ENCODE results near the gene SH3BP4. TPM values are rescaled to one million over a fixed set of nuclear protein-coding genes. Genes with fewer than 3 reads are reported as not detected.

SH3BP4 gene
- total RNA-seq, 2 experiments from 2014 or later: 0.06 TPM; not detected in 1

DNA sequence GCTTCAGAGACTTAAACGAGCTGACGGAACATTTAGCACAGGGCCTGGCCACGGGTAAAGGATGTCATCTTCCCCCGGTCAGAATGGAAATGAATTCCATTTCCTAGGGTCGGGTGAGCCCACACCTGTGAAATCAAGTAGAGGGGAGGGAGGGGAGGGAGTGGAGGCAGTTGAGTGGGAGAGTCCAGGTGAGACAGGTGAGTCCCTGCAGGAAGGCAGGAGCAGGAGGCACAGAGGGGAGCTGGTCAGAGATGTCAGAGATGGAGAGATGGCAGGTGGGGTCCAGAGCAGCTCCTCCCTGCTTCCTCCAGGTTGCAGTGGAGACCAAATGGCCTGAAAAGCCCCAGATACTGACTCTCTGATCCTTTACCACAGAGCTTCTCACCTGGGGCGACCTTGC lies 55.2 kb downstream of the SH3BP4 start:
- Histone ChIP-seq H2AFZ (ENCODE audit: low read length) (no peak overlapping the region), H3K4me3 (ENCODE audit: low read depth, low read length, poor library complexity, severe bottlenecking) (no peak overlapping the region), H3K79me2 (ENCODE audit: insufficient read depth, low read depth, low read length) (no peaks in the 10 kb centered on the region), H3K9me3 (ENCODE audit: low read length) (no peaks in the 10 kb centered on the region), H3K4me1 (ENCODE audit: insufficient read depth, low read length, poor library complexity, severe bottlenecking) (no peaks in the 10 kb centered on the region), H3K36me3 (ENCODE audit: insufficient read depth, low read length) (no peaks in the 10 kb centered on the region), H3K4me2 (ENCODE audit: low read length) (no peak overlapping the region), H3K9me2 (ENCODE audit: insufficient read depth, low read length) (no peaks in the 10 kb centered on the region), H4K20me1 (ENCODE audit: insufficient read depth, low read length) (no peaks in the 10 kb centered on the region), H3K27ac (ENCODE audit: low read depth, low read length, poor library complexity, severe bottlenecking) (no peak overlapping the region)
- POLR2A ChIA-PET: no interaction called here
- no TSS peak for BruUV-seq (replicated peaks)
- CTCF ChIA-PET (ENCODE audit: unreplicated experiment): no interaction called here
- intact Hi-C loops (cut with micrococcal nuclease; ENCODE audit: unreplicated experiment): no loop called here
- DNase-seq (ENCODE audit: low spot score): no peak
- TF ChIP-seq, protein P1, sequence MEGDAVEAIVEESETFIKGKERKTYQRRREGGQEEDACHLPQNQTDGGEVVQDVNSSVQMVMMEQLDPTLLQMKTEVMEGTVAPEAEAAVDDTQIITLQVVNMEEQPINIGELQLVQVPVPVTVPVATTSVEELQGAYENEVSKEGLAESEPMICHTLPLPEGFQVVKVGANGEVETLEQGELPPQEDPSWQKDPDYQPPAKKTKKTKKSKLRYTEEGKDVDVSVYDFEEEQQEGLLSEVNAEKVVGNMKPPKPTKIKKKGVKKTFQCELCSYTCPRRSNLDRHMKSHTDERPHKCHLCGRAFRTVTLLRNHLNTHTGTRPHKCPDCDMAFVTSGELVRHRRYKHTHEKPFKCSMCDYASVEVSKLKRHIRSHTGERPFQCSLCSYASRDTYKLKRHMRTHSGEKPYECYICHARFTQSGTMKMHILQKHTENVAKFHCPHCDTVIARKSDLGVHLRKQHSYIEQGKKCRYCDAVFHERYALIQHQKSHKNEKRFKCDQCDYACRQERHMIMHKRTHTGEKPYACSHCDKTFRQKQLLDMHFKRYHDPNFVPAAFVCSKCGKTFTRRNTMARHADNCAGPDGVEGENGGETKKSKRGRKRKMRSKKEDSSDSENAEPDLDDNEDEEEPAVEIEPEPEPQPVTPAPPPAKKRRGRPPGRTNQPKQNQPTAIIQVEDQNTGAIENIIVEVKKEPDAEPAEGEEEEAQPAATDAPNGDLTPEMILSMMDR (conservative IDR thresholded peaks at IDR 0.05; ENCODE audit: low read length): no peak
- TF ChIP-seq EZH2phosphoT487 (IDR thresholded peaks at IDR 0.05; ENCODE audit: borderline replicate concordance, low read depth, low read length): no peak

DNA sequence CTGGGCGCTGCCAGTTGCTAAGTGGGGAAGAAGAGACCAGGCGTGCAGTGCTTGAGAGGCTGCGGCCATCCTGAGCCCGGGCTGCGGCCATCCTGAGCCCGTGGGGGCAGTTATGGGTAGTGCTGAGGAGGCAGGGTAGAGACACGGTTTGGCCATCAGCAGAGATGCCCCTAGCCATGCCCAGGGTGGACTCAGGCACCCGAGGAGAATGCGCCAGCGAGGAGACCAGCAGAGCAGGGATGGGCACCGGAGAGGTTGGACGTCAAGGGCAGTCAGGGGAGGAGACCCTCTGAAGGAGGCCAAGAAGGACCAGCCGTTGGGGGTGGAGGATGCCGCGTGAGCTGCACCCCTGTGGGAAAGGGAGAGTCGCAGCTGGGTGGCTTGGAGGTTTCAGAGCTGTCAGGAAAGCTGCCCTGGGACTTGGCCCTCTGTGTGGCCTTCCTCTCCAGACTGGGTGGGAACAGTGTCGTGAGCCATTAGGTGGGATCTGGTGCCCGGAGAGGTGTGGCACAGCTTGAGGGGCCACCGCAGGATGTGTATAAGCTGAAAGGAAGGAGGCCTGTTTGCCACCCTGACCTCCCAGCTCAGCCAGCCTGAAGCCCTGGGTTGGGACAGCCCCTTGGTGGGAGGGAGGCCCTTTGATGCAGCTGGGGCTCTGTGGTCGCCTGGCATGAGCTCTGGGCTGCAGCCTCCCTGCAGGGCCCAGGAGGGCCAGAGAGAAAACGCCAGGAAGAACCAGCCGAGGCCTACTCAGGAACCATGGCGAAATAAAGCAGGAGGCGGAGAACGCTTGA lies 56.0 kb downstream of the SH3BP4 start:
- H3K4me1 ChIP-seq (ENCODE audit: insufficient read depth, low read length, poor library complexity, severe bottlenecking): no peaks in the 10 kb centered on the region
- ChIA-PET POLR2A (interaction anchor here (0.5 kb wide), 1 partner anchor 116 kb away, joined by 3 read pairs; no protein-coding TSS in a partner anchor), CTCF (ENCODE audit: unreplicated experiment) (no interaction called here)
- no peaks in the 10 kb centered on the region for H3K9me2 ChIP-seq (ENCODE audit: insufficient read depth, low read length)
- no peaks in the 10 kb centered on the region for H3K36me3 ChIP-seq (ENCODE audit: insufficient read depth, low read length)
- H3K9me3 ChIP-seq (ENCODE audit: low read length): no peaks in the 10 kb centered on the region
- no peaks in the 10 kb centered on the region for H3K79me2 ChIP-seq (ENCODE audit: insufficient read depth, low read depth, low read length)
- H3K27ac ChIP-seq (ENCODE audit: low read depth, low read length, poor library complexity, severe bottlenecking): no peak overlapping the region
- TF ChIP-seq, protein P1 (conservative IDR thresholded peaks at IDR 0.05; ENCODE audit: low read length): no peak
- no peak for TF ChIP-seq EZH2phosphoT487 (IDR thresholded peaks at IDR 0.05; ENCODE audit: borderline replicate concordance, low read depth, low read length)
- no peak overlapping the region for H3K4me3 ChIP-seq (ENCODE audit: low read depth, low read length, poor library complexity, severe bottlenecking)
- DNase-seq (ENCODE audit: low spot score): no peak
- no peak overlapping the region for H2AFZ ChIP-seq (ENCODE audit: low read length)
- H4K20me1 ChIP-seq (ENCODE audit: insufficient read depth, low read length): no peaks in the 10 kb centered on the region
- no peak overlapping the region for H3K4me2 ChIP-seq (ENCODE audit: low read length)
- no TSS peak for BruUV-seq (replicated peaks)
- intact Hi-C loops (cut with micrococcal nuclease; ENCODE audit: unreplicated experiment): no loop called here

DNA sequence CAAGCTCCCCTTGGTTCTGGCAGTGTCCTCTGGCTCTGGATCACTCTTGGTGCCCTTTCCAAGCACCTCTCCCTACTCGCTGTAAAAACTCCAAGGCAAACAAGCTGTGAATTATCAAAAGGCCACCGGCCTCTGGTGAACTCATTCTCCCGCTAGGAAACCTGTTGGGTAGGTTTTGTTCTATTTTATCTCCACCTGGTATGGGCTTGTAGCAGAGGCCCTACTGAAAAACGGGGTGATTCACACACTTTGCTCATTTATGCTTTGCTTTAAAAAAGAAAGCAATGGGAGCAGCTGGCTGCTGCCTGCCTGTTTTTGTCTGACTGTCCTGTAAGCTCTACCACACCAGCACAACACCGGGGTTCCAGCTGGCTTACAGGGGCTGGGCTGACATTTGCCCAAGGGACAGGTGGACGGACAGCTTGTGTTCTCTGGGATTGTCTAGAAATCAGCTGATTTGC lies 56.8 kb downstream of the SH3BP4 start:
- H3K9me2 ChIP-seq (ENCODE audit: insufficient read depth, low read length): no peaks in the 10 kb centered on the region
- TF ChIP-seq, protein P1 (conservative IDR thresholded peaks at IDR 0.05; ENCODE audit: low read length): no peak
- TF ChIP-seq EZH2phosphoT487 (IDR thresholded peaks at IDR 0.05; ENCODE audit: borderline replicate concordance, low read depth, low read length): no peak
- POLR2A ChIA-PET: interaction anchor here (0.5 to 0.6 kb wide), 2 partner anchors 934 to 1747 kb away, joined by 4 read pairs; no protein-coding TSS in a partner anchor
- H3K4me1 ChIP-seq (ENCODE audit: insufficient read depth, low read length, poor library complexity, severe bottlenecking): no peaks in the 10 kb centered on the region
- intact Hi-C loops (cut with micrococcal nuclease; ENCODE audit: unreplicated experiment): no loop called here
- no peak overlapping the region for H3K4me2 ChIP-seq (ENCODE audit: low read length)
- H3K79me2 ChIP-seq (ENCODE audit: insufficient read depth, low read depth, low read length): no peaks in the 10 kb centered on the region
- no peak overlapping the region for H3K27ac ChIP-seq (ENCODE audit: low read depth, low read length, poor library complexity, severe bottlenecking)
- no peaks in the 10 kb centered on the region for H3K36me3 ChIP-seq (ENCODE audit: insufficient read depth, low read length)
- H2AFZ ChIP-seq (ENCODE audit: low read length): no peak overlapping the region
- no peaks in the 10 kb centered on the region for H4K20me1 ChIP-seq (ENCODE audit: insufficient read depth, low read length)
- H3K4me3 ChIP-seq (ENCODE audit: low read depth, low read length, poor library complexity, severe bottlenecking): no peak overlapping the region
- no peak for DNase-seq (ENCODE audit: low spot score)
- CTCF ChIA-PET (ENCODE audit: unreplicated experiment): no interaction called here
- H3K9me3 ChIP-seq (ENCODE audit: low read length): no peaks in the 10 kb centered on the region
- BruUV-seq (replicated peaks): no TSS peak
